GM19372 (cell line): Measurements from ENCODE around the gene DOCK11.

ENCODE experiments used
- ATAC-seq: cut with Tn5 transposase; IDR thresholded peaks from one replicate; pipeline ENCODE4 v1.9.1; 2021; ENCODE audit warnings: mild to moderate bottlenecking, low read depth, moderate library complexity; ENCODE audit not compliant: unreplicated experiment

Gene DOCK11

GRCh38 chrX:118499295-118499694, 3.7 kb downstream of the DOCK11 start:
- no peak for ATAC-seq

- ATAC-seq = no peak
Measured at GRCh38 chrX:118502161-118502789, 6.7 kb downstream of the DOCK11 start.

DNA sequence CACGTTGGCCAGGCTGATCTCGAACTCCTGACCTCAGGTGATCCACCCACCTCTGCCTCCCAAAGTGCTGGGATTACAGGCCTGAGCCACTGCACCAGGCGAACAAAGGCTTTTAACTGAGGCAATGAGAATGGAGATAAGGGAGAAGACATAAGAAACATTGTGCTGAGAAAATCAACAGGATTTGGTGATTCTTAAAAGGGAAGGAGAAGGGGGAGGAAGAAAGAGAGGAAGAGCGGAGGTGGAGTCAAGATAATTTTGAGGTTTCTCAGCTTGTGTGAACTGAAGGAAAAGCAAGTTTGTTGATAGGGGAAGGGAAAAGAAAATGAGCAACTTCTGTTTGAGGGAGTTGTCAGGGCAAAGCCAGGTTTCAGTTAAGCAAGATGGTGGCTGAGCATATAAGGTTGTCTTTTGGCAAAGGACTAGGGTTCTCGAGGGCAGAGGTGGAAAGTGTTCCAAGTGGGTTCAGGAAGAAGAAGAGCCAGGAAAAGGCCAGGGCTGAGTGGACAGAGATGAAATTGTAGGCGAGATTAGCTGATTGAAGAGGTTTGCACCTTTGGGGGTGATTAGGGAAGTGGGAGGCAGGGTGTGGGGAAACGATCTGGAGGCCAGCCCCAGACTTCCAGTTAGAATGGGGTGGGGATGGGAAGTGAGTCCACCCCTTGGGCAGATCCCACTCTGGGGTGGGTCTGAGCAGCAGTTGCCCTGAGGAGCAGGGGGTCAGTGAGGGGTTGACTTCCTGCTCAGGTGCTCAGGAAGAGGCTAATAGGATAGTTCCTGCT, 7.8 kb downstream of the DOCK11 start:
- ATAC-seq = no peak

DNA sequence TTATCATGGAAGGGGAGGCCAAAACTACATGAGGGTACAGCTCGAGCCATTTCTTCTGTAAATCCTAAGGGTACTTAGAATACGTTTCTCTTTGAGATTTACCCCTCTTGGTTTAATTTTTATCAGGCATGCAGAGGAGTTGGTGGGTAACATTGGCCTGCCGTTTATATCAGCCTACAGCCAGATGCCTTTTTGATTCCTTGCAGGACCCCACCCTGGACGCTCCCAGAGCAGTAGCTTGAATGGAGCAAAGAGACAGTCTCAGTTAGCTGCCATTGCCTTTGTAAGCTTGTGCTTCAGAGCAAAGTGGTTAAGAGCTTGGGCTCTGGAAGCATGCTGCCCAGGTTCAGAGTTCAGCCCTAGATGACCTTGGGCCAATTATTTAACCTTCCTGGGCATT, 9.0 kb downstream of the DOCK11 start:
- no peak for ATAC-seq

- no peak for ATAC-seq
Measured at GRCh38 chrX:118506805-118507480, 11.3 kb downstream of the DOCK11 start.

GRCh38 chrX:118507766-118508165, 12.2 kb downstream of the DOCK11 start:
- ATAC-seq = no peak

DNA sequence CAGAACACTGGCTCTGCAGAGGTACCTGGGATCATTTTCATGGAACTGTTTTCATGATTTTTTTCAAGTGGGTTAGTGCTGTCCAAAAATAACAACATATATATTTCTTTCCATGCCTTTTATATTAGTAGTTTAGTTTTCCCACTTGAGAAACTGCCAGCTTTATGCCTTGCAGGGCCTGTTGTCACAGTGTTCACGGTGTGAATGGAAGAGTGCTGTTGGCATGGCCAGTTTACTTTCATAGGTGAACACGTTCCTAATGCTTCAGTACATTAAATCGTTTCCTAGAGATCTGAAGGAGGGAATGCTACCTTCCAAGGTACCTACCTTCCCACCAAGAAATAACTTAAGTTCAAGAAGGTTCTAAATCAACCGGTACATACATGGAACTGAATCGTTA, 12.6 kb downstream of the DOCK11 start:
- no peak for ATAC-seq

DNA sequence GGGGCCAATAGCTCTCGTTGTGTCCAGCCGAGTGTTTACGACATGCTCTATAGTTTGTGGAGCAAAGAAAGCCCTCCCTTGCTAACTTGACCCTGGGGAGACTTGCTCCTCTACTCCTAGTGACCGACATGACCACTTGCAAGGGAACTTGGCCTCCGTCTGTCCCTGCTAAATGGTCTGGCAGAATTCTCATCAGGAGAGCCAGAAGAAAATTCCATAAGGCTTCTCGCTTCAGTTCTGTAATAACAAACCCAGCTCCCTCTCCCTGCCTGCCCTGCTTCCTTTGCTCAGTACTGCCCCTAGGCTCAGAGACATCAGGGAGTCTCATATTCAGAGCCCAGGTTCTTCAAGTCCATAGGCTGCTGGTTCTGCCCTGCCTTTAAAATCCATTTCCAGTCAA, 13.0 kb downstream of the DOCK11 start:
- no peak for ATAC-seq

DNA sequence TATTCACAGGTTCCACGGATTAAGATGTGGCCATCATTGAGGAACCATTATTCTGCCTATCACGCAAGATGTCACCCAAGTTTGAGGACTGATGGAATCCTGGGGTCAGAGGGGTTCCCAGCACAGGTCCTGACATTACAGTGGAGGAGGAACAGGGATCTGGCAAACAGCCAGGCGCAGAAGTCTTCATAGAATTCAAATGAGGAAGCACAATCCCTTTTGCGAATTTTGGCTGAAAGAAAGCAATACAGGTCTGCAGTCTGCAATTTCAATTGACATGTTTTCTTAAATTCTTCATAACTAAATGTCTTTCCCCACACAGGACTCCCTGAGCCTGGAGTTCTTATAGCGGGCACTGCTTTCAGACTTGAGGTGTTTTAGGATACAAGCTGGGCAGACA, 14.5 kb downstream of the DOCK11 start:
- no peak for ATAC-seq

- ATAC-seq = no peak
Measured at GRCh38 chrX:118513120-118513898, 17.7 kb downstream of the DOCK11 start.

DNA sequence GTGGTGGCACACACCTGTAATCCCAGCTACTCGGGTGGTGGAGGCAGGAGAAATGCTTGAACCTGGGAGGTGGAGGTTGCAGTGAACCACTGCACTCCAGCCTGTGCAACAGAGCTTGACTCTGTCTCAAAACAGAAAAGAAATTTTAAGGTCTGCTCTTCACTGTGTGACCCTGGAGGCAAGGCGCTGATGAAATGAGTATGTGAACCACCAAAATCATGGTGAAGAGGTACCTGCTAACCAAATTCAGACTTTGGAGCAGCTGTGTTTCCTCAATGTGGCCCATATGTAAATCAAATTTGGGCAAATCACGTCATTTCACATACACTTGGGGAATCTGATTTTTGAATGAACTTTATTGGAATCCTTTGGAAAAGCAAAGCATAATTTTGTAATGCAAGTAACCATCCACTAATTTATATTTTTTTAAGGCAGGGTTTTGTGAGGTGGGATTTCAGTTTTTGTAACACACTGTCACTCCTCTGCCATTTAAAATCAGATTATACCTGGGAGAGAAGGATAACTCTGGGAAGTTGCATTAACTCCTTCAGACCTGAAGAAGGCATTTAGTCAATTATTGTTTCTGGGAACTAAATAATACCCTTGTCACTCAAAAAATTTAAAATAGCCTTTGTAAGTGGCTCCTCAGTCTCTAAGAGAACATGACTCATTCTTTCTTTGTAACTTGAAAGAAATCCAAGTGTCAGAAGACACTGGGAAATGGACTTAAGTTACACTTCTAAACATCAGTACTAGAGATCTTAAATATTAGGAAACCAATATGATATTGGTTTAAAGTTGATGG, 24.0 kb downstream of the DOCK11 start:
- no peak for ATAC-seq

GRCh38 chrX:118520216-118521206, 24.9 kb downstream of the DOCK11 start:
- ATAC-seq = no peak

DNA sequence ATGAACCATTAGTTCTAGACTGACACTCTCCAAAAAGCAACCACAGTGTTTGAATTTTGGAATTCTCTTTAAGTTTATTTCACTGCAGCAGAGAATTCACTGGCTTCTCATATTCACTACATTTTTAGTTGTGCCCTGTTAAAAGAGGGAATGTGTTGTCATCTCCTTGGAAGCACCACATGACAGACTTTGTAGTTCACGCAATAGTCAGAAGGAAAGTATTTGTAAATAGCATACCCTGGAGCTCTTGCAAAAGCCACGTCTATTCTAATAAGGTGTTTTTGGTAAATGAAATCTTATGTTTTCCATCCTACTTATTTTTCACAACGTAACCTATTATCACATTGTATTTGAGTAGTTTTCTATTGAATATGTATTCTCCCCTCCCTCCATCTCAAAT, 25.8 kb downstream of the DOCK11 start:
- ATAC-seq = no peak

DNA sequence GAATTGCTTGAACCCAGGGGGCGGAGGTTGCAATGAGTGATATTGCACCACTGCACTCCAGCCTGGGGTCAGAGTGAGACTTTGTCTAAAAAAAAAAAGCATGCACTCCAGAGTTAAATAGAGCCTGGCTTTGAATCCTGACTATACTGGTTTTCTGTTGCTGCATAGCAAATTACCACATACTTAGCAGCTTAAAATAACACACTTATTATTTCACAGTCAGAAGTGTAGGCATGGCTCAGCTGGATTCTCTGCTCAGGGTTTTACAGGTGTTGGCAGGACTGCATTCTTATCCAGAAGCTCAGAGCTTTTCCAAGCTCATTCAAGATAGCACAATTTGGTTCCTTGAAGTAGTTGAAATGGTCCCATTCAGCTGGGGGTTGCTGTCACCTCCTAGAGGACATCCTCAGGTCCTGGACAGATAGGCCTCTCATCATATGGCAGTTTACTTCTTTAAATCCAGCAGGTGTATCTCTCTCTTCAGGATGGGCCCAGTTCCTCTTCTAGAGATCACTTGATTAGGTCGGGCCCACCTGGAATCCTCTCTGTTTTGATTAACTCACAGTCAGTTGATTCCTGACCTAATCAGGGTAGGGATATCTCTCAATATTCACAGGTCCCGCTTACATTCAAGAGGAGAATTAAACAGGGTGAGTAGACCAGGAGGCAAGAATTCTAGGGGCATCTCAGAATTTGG, 26.8 kb downstream of the DOCK11 start:
- no peak for ATAC-seq

- no peak for ATAC-seq
Measured at GRCh38 chrX:118523920-118524319, 28.3 kb downstream of the DOCK11 start.

GRCh38 chrX:118524344-118524743, 28.7 kb downstream of the DOCK11 start:
- ATAC-seq = no peak

DNA sequence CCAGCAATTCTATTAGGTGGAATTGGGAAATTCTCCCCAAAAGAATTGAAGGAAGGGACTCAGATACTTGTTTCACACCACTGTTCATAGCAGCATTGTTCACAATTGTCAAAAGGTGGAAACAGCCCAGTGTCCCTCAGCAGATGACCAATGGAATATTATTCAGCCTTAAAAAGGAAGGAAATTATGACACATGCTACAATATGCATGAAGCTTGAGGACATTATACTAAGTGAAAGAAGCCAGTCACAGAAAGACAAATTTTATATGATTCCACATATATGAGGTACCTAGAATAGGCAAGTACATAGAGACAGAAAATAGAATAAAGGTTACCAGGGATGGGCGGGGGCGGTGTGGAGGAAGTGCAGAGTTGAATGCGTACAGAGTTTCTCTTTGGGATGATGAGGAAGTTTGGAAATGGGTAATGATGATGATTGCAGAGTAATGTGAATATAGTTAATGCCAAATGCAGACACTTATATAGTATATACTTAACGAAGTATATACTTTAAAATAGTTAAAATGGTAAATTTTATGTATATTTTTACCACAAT, 29.6 kb downstream of the DOCK11 start:
- no peak for ATAC-seq

- ATAC-seq = no peak
Measured at GRCh38 chrX:118526149-118526548, 30.5 kb downstream of the DOCK11 start.
